ENCODE measurements around the gene IGBP1. TPM values are rescaled to one million over a fixed set of nuclear protein-coding genes. Genes with fewer than 3 reads are reported as not detected.

IGBP1 gene
- total RNA-seq, 1 experiment from 2014 or later, result 43.0 TPM

- peak overlapping the region; percentile 22; the same call in 1 of the 2 replicates for H3K4me2 ChIP-seq (ENCODE audit: low read length)
These were observed 43.5 kb upstream of the IGBP1 start for GRCh38 chrX:70089604-70090297.

GRCh38 chrX:70092247-70092646 is 41.0 kb upstream of the IGBP1 start:
- Histone ChIP-seq H4K20me1 (ENCODE audit: low read length) (no peaks in the 10 kb centered on the region), H3K9me3 (ENCODE audit: low read length) (no peaks in the 10 kb centered on the region), H3K9ac (ENCODE audit: low read length) (no peak overlapping the region), H3K4me2 (ENCODE audit: low read length) (no peak overlapping the region), H3K27me3 (ENCODE audit: low read length) (no peaks in the 10 kb centered on the region), H3K27ac (ENCODE audit: low read length) (no peak overlapping the region), H3K9me2 (replicated peaks; ENCODE audit: low read length) (no peaks in the 10 kb centered on the region), H3F3A (ENCODE audit: low read length, unreplicated experiment) (no peaks in the 10 kb centered on the region), H3K4me1 (ENCODE audit: insufficient read depth, low read length) (peaks cover 35% of the 10 kb centered on the region), H3K36me3 (ENCODE audit: low read depth, low read length) (no peaks in the 10 kb centered on the region), H3K79me2 (ENCODE audit: low read length) (no peaks in the 10 kb centered on the region), H3K4me3 (ENCODE audit: low read length) (no peak overlapping the region), H2AFZ (ENCODE audit: low read length) (no peak overlapping the region)
- TF ChIP-seq EZH2 (IDR thresholded peaks at IDR 0.05; ENCODE audit: low read length, unreplicated experiment) (no peak), CTCF (conservative IDR thresholded peaks at IDR 0.05; ENCODE audit: low read depth, low read length) (no peak), EZH2phosphoT487 (IDR thresholded peaks at IDR 0.05; ENCODE audit: borderline replicate concordance, low read length) (no peak)
- no peak for DNase-seq
- no peak for ATAC-seq
- ChIA-PET POLR2A (ENCODE audit: unreplicated experiment) (no interaction called here), CTCF (no interaction called here)
- no TSS peak for BruUV-seq (replicated peaks)
- intact Hi-C loops (cut with micrococcal nuclease), result loop anchor here (10.0 kb wide), 1 partner anchor 667 kb away; no protein-coding TSS in a partner anchor

More at GRCh38 chrX:70089604-70090297, 43.5 kb upstream of the IGBP1 start:
- no peaks in the 10 kb centered on the region for H3K27me3 ChIP-seq (ENCODE audit: low read length)
- no peaks in the 10 kb centered on the region for H4K20me1 ChIP-seq (ENCODE audit: low read length)
- intact Hi-C loops (cut with micrococcal nuclease), result loop anchor here (2.0 to 10.0 kb wide), 2 partner anchors 43 to 665 kb away; no protein-coding TSS in a partner anchor
- peak overlapping the region; percentile 40; the same call in 1 of the 2 replicates for H3K9ac ChIP-seq (ENCODE audit: low read length)
- no peak overlapping the region for H2AFZ ChIP-seq (ENCODE audit: low read length)
- CTCF ChIA-PET, result no interaction called here
- no peaks in the 10 kb centered on the region for H3K79me2 ChIP-seq (ENCODE audit: low read length)
- H3K36me3 ChIP-seq (ENCODE audit: low read depth, low read length), result no peaks in the 10 kb centered on the region
- no peak overlapping the region for H3K4me3 ChIP-seq (ENCODE audit: low read length)
- H3K9me3 ChIP-seq (ENCODE audit: low read length), result no peaks in the 10 kb centered on the region
- TF ChIP-seq EZH2phosphoT487 (IDR thresholded peaks at IDR 0.05; ENCODE audit: borderline replicate concordance, low read length) (no peak), CTCF (conservative IDR thresholded peaks at IDR 0.05; ENCODE audit: low read depth, low read length) (no peak), EZH2 (IDR thresholded peaks at IDR 0.05; ENCODE audit: low read length, unreplicated experiment) (no peak)
- H3K27ac ChIP-seq (ENCODE audit: low read length), result peak overlapping the region; percentile 57
- H3F3A ChIP-seq (ENCODE audit: low read length, unreplicated experiment), result no peaks in the 10 kb centered on the region
- peaks cover 35% of the 10 kb centered on the region for H3K4me1 ChIP-seq (ENCODE audit: insufficient read depth, low read length)
- POLR2A ChIA-PET (ENCODE audit: unreplicated experiment), result no interaction called here
- BruUV-seq (replicated peaks), result TSS peak; percentile 43
- no peaks in the 10 kb centered on the region for H3K9me2 ChIP-seq (replicated peaks; ENCODE audit: low read length)
- DNase-seq (peak; percentile 74), ATAC-seq (peak; percentile 65)

GRCh38 chrX:70096052-70096451 is 37.2 kb upstream of the IGBP1 start:
- H3K27me3 ChIP-seq (ENCODE audit: low read length), result no peaks in the 10 kb centered on the region
- no peak overlapping the region for H3K27ac ChIP-seq (ENCODE audit: low read length)
- BruUV-seq (replicated peaks), result no TSS peak
- no peak overlapping the region for H3K9ac ChIP-seq (ENCODE audit: low read length)
- ATAC-seq, result peak; percentile 89
- ChIA-PET POLR2A (ENCODE audit: unreplicated experiment) (no interaction called here), CTCF (interaction anchor here (0.6 to 1.5 kb wide), 6 partner anchors 8 to 140 kb away, joined by 3 to 9 read pairs (median 4); no protein-coding TSS in a partner anchor)
- H3F3A ChIP-seq (ENCODE audit: low read length, unreplicated experiment), result no peaks in the 10 kb centered on the region
- no peaks in the 10 kb centered on the region for H4K20me1 ChIP-seq (ENCODE audit: low read length)
- peak; percentile 56 for DNase-seq
- H3K4me2 ChIP-seq (ENCODE audit: low read length), result no peak overlapping the region
- no peaks in the 10 kb centered on the region for H3K36me3 ChIP-seq (ENCODE audit: low read depth, low read length)
- intact Hi-C loops (cut with micrococcal nuclease), result loop anchor here (1.0 to 10.0 kb wide), 2 partner anchors 63 to 671 kb away; no protein-coding TSS in a partner anchor
- no peaks in the 10 kb centered on the region for H3K4me1 ChIP-seq (ENCODE audit: insufficient read depth, low read length)
- TF ChIP-seq CTCF (conservative IDR thresholded peaks at IDR 0.05; ENCODE audit: low read depth, low read length) (peak; percentile 74), EZH2 (IDR thresholded peaks at IDR 0.05; ENCODE audit: low read length, unreplicated experiment) (no peak)
- no peaks in the 10 kb centered on the region for H3K9me2 ChIP-seq (replicated peaks; ENCODE audit: low read length)
- no peak overlapping the region for H2AFZ ChIP-seq (ENCODE audit: low read length)
- H3K9me3 ChIP-seq (ENCODE audit: low read length), result no peaks in the 10 kb centered on the region
- no peaks in the 10 kb centered on the region for H3K79me2 ChIP-seq (ENCODE audit: low read length)
- H3K4me3 ChIP-seq (ENCODE audit: low read length), result no peak overlapping the region

Measured in PC-3 (cell line).